GM04504 (cell line): ENCODE data around the gene KSR2.
"Not testable (repeated sequence)": the region's sequence is repeated elsewhere in the genome, so short reads cannot be mapped to it uniquely, and the experiment has no call there.

Experiments
- DNase-seq: peaks from one replicate; pipeline ENCODE4 v3.0.0-alpha.2; 2012; ENCODE audit warnings: low read depth

The KSR2 gene

GRCh38 chr12:117890644-117891043 is 78.1 kb downstream of the KSR2 start:
- no peak for DNase-seq

DNA sequence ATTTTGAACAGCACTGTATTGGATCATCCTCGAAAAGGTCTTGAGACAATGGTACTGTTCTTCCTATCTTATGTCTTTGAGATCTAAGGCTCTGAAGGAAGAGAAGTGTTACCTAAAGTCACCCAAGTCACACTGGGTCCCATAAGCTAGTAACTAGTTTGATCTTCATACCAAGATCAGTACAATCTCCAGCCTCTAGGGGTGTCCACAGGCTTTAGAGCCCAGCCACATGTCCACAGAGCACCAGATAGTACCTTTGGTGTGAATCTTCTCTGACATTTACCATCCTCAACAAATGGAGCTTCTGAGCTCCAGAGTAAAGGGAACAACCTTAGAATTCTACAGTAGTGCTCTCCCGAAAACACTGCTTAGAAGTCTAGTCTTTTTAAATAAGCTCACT is 78.7 kb downstream of the KSR2 start:
- no peak for DNase-seq

DNA sequence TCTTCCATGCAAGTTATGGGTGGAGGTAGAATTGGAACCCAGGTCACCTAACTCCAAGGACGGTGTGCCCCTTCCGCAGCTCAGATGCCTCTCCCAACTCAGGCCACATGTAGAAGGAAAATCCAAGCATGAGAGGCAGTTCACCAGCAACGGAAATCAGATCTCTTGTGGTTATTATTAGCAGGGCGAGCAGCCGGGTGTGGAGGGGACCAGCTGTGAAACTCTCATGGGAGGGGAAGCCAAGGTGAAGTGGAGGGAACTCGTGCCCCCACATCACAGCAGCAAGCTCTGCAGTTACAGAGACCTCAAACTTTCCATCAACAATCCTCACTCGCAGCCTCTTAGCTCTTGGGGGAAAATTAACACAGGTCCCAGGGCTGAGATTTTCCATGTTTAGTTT is 79.7 kb downstream of the KSR2 start:
- DNase-seq = no peak

GRCh38 chr12:117885211-117885610 is 83.6 kb downstream of the KSR2 start:
- no peak for DNase-seq

- DNase-seq = no peak
These were observed 84.6 kb downstream of the KSR2 start for GRCh38 chr12:117884161-117884560.

GRCh38 chr12:117882603-117883184 is 86.1 kb downstream of the KSR2 start:
- no peak for DNase-seq

DNA sequence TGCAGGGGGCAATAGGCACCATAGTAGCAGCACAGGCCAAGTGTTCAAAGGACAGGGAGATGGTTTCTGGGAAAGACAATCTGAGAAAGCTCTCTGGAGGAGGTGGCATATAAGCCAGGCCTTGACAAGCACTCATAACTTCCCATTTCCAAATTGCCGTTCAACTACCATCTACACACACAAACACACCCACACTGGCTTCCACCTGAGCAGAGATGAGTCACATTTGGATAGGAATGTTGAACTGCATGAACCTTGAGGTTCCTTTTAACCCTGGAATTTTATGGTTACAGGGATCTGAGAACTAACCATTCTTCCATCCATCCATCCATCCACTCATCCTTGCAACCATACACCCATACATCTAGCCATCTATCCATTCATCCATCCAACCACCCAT is 86.6 kb downstream of the KSR2 start:
- DNase-seq = no peak

GRCh38 chr12:117881517-117881916 is 87.3 kb downstream of the KSR2 start:
- no peak for DNase-seq

- DNase-seq = no peak
These were observed 90.2 kb downstream of the KSR2 start for GRCh38 chr12:117878605-117879004.

DNA sequence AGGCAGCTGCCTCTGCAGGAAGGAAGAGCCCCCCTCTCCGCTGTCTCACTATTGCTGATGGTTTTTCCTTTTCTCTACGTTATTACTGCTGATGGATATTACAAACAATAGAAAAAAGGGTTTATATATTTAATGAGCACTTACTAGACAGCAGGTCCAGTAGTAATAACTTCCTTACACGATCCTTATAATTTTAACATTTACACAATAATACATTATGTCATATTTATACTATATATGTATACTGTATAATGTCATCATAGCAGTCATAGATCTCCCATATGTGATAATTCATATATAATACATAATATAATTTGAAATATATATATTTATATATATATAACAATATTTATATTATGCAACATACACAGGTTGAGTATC is 92.4 kb downstream of the KSR2 start:
- no peak for DNase-seq

GRCh38 chr12:117875744-117876435 is 92.9 kb downstream of the KSR2 start:
- DNase-seq = no peak

- peak; percentile 35 for DNase-seq
These were observed 93.9 kb downstream of the KSR2 start for GRCh38 chr12:117874842-117875434.

DNA sequence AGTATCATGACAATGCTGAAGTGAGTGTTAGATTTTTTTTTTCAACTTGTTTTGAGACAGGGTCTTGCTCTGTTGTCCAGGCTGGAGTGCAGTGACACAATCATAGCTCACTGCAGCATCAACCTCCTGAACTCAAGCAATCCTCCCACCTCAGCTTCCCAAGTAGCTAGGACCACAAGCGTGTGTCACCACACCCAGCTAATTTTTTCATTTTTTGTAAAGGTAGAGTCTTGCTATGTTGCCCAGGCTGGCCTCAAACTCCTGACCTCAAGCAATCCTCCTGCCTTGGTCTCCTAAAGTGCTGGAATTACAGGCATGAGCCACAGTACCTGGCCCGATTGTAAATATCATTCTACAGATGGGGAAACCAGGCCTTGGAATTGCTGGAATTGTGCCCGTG is 94.6 kb downstream of the KSR2 start:
- not testable (repeated sequence) for DNase-seq

DNA sequence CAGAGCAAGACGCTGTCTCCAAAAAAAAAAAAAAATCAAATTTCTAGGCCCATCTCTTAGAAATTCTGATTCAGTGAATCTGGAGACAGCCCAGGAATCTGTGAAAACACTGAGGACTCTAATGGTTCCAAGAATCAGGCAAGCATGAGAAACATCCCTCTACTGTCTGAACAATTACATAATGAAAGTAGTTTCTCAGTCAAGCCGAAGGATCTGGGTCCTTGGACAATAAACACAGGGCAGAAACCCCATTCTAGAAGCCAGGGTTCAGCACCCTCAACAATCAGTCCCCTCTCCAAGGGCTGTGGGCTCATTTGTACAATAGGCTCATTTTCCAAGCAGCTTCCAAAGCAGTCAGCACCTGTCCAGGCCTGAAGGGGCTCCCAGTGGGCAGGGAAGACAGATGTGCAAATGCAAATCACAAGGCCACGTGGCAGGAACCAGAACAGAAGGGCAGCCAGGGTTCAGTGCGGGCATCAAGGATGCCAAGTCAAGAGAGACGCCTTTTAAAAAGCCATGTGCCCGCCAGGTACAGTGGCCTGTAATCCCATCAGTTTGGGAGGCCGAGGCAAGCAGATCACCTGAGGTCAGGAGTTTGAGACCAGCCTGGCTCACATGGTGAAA is 96.1 kb downstream of the KSR2 start:
- no peak for DNase-seq

DNA sequence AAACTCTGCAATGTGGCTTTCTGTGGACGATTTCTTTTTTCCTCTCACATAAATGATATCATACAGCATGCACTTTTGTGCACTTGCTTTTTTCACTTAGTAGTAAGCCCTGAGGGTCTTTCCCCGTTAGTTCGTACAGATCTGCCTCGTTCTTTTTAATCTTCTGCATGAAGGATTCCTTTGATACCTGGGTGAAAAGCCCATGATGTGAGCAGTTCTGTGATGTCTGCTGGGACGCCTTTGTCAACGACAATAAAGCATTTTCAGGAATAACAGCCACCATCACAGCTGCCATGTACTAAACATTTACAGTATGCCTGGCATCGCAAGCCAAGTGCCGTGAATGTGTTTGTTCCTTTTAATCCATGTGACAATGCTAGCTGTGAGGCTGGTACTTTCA is 99.2 kb downstream of the KSR2 start:
- DNase-seq = no peak

- DNase-seq = no peak
These were observed 101.4 kb downstream of the KSR2 start for GRCh38 chr12:117867348-117867747.

DNA sequence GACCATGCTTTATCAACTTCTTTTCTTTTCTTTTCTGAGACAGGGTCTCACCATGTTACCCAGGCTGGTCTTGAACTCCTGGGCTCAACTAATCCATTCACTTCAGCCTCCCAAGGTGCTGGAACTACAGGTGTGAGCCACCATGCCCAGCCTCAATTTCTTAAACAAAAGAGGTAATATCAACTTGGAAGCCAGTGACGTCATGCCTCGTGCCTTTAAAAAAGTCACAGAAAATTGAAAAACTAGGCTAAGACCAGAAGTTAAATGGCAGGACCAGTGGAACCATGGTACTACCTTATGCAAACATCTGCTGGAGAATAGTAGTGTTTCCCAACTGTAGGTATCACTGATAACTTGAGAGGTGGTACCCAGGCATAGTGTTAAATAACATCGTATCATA is 103.3 kb downstream of the KSR2 start:
- DNase-seq = no peak

DNA sequence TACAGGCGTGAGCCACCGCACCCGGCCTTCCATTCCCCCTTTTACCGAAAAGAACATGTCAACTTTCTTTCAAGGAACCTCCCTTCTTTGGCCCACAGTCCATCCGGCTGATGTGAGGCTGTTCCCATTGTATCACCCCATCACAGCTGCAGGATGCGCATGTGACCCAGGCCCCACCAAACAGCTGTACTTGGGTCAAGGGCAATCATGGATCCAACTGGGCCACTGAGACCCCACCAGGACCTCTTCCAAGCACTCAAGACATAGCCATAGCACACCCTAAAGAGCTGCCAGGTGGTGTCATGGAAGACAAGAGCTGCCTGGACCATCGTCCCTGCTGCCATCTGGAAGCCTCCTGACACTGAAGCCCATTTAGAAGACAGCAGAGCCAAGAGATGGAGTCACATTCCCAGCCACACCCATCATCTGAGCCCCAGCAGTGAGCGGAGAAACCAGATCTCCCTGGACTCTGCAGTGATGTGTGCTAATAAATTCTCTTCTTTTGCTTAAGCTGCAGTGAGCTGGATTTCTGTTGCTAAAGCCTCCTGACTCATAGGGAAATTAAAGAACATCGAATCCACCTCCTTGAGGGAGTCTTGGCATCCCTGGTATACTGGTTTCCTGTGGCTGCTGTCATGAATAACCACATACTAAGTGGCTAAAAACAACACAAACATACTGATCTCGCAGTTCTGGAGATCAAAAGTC is 105.6 kb downstream of the KSR2 start:
- DNase-seq = peak; percentile 71

DNA sequence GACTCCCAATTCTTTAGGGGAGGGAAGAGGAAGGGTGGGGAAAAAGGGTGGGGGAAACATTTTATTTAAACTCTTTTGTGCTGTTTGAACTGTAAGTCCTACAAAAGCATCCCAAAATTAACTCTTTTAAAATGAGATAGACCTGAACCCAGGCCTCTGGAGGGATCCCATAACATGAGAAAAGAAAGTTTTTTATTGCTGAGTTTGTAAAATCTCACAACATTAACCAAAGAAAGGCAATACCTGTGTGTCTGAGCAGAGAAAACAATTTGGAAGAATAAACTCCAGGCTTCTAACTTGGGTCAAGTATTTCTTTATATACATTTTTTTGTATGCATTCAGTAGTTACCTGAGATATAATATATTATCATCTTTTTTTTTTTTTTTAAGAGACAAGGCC is 107.1 kb downstream of the KSR2 start:
- no peak for DNase-seq

DNA sequence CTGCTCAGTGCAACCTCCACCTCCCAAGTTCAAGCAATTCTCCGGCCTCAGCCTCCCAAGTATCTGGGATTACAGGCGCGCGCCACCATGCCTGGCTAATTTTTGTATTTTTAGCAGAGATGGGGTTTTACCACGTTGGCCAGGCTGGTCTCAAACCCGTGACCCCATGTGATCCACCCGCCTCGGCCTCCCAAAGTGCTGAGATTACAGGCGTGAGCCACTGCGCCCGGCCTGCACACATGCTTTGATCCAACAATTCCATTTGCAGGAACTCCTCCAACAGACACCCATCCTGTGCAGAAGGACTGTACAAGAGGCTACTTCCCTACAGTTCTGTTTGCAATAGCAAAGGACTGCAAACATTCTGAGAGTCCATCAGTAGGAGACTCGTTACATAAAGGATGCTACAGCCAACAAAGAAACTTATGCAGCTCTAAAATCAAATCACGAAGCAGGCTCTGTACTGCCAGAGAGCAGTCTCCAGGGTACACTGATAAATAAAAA is 108.0 kb downstream of the KSR2 start:
- DNase-seq = not testable (repeated sequence)

- DNase-seq = no peak
These were observed 108.7 kb downstream of the KSR2 start for GRCh38 chr12:117860111-117860510.
